Stromal cell of bone marrow (primary cell): Measurements from ENCODE around the gene BRIP1.
"Not testable (repeated sequence)": the region's sequence is repeated elsewhere in the genome, so short reads cannot be mapped to it uniquely, and the experiment has no call there.

ENCODE experiments used
- DNase-seq: peaks from one replicate; pipeline ENCODE4 v3.0.0-alpha.2; 2012; ENCODE audit warnings: low read depth

The BRIP1 gene

DNA sequence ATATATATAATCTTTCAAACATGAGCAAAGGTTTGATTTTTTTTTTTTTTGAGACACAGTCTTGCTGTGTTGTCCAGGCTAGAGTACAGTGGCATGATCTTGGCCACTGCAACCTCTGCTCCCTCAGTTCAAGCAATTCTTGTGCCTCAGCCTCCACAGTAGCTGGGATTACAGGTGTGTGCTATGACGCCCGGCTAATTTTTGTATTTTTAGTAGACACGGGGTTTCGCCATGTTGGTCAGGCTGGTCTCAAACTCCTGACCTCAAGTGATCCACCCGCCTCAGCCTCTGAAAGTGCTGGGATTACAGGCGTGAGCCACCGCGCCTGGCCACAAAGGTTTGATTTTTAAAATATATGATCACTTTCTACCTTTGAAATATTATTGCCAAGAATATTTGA lies 135.5 kb downstream of the BRIP1 start:
- not testable (repeated sequence) for DNase-seq

DNA sequence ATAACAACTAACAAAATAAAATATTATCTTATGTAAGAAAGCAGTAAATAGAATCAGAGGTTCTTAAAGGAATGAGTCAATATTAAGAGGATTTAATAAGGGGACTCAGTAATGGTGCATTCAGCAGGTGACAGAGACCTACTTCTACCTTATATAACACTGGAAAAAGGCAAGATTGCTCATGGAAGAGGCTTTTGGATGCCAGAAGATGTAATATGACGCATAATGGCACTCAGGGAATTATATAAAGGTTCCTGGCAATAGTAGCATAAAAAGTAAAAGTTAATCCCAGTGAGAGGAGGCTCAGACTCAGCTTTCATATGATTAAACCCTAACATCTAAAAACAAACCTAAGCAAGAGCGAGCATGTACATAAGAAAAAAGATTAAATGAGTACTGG lies 136.4 kb downstream of the BRIP1 start:
- DNase-seq: no peak

DNA sequence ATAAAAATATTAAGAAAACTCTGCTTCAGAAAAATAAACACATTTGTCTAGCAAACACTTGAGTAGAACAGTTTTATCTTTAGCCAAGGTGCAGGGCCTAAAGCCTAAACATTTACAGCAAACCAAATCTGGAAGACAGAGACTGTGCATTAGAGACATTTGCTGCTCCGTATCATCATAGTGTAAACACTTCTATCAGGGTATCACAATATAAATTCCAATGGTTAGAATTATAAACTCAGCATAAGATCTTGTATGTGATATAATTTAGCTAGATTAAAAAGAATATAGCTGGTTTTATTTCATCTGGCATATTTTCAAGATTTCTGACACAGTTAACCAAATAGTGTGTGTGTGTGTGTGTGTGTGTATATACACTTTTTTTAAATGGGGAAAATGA lies 138.6 kb downstream of the BRIP1 start:
- no peak for DNase-seq

DNA sequence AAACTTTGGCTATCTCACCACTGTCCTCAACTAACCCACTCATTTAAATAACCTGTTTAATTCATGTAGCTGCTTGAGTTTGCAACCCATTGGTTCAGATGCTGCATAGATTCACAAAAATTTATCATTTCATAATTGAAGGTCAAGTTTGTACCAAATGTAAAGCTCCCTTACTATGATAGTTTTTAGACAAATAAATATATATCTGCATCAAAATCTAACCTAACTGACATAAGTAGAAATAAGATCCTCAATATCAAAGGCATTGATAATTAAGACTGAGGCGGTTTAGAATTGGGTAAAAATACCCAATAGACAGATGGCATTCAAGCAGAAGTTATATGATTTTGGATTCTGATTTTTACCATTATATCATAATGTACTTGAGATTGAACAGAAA lies 139.4 kb downstream of the BRIP1 start:
- no peak for DNase-seq

DNA sequence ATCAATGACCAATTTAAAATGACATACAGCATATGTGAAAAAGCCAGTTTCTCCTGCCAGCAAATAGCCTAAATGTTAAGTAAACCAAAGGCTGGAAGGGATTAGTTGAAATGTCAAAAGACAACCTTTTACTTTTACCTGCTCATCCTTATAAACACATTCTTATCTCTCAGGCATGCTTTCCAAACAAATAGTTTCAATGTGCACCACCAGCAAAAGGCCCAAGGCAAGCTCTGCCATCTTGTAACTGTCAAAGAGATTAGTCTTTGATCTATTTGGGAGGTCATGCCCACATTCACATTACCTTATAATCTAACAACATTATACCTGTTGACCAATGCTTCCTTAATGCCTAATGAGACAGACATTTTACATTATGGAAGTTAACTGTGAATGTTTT lies 140.1 kb downstream of the BRIP1 start:
- DNase-seq: no peak

DNA sequence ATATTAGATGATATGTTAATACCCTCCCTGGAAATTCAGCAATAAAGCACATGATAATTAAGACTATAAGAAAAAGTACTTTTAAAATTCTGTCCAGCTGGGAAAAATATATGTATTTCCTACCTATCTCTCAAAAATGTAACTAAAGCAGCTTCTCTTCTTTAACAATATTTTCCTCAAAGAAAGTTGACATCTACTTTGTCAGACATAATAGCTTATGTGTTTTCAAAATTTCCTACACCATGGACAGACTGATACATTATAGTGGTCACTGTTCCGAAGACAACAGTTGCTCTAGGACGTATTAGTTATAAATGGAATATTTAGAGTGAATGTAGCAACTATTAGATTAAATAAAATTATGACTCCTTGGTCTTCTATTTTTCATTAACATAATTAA lies 140.9 kb downstream of the BRIP1 start:
- DNase-seq: no peak

DNA sequence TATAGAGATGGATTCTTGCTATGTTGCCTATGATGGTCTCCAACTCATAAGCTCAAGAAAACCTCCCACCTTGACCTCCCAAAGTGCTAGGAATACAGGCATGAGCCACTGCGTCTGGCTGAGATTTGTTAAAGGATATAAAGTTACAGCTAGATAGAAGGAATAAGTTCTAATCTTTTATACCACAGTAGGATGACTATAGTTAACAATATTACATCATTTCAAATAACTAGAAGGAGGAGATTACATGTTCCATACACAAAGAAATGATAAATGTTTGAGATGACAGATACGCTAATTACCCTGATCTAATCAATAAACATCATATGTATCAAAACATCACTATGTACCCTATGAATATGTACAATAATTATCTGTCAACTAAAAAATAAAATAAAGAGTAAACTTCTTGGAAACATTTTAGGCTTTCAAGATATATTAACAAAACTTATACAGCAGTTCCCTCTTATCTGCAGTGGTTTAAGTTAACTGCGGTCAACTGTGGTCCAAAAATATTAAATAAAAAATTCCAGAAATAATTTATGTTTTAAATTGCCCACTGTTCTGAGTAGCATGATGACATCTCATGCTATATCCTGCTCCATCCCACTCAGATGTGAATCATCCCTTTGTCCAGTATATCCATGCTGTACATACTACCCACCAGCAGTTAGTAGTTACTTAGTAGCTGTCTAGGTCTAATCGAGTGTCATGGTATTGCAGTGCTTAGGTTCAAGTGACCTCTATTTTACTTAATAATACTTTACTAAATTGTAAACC lies 143.1 kb downstream of the BRIP1 start:
- no peak for DNase-seq

DNA sequence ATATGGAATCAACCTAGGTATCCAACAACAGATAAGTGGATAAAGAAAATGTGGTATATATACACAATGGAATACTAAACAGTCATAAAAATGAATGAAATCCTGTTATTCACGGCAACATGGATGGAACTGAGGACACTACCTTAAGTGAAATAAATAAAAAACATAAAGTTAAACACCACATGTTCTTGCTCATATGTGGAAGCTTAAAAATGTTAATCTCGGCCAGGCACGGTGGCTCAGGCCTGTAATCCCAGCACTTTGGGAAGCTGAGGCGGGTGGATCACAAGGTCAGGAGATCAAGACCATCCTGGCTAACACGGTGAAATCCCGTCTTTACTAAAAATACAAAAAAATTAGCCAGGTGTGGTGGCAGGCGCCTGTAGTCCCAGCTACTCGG lies 144.1 kb downstream of the BRIP1 start:
- DNase-seq: not testable (repeated sequence)

DNA sequence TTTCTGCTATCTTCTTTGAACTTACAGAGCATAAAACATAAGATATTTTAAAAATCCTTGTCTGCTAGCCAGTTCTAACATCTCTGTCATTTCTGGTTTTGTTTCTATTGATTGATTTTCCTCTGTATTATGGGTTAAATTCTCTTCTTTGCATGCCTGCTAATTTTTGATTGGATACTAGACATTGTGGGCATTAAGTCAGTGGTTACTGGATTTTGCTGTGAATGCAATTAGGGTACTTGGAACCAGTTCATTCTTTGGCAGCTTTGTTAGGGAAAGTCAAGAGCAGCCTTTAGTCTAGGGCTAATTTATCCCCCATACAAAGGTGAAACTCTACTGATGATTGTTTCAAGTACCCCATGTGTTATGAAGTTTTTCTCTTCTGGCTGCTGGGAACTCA lies 145.3 kb downstream of the BRIP1 start:
- DNase-seq: no peak

DNA sequence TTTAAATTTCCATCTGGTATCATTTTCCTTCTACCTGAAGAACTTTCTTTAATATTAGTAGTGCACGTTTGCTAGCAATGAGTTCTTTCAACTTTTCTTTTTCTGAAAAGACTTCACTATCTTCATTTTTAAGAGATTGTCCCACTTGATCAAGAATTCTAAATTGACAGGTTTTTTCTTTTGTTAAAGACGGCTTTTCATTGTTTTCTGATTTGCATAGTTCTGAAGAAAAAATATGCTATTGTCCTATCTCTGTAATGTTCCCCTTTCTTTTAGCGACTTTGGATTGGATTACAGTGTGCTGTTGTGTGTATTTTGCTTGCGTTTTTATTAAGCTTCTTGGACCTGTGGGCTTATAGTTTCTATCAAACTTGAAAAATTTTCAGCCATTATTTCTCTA lies 146.0 kb downstream of the BRIP1 start:
- no peak for DNase-seq

DNA sequence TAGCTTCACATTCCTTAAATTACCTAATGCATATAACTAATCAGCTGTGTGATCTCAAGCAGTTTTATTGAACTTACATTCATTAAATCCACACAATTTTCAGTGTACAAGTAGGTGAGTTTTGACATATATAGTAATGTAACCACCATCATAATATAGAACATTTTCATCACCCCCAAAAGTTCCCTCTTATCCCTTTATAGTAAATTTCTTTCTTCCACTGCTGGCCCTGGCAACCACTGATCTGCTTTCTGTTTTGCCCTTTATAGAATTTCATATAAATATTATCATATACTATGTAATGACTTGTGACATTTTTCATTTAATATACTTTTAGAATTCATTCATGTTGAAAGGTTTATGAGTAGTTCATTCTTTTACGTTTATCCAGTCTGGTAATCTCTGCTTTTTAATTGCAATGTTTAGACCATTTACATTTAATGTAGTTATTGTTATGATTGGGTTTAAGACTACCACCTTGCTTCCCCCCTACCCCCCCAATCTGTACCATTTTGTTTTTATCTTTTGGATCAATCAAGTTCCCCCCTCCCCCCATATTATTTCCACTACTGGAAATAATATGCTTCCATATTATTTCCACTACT lies 147.0 kb downstream of the BRIP1 start:
- no peak for DNase-seq

DNA sequence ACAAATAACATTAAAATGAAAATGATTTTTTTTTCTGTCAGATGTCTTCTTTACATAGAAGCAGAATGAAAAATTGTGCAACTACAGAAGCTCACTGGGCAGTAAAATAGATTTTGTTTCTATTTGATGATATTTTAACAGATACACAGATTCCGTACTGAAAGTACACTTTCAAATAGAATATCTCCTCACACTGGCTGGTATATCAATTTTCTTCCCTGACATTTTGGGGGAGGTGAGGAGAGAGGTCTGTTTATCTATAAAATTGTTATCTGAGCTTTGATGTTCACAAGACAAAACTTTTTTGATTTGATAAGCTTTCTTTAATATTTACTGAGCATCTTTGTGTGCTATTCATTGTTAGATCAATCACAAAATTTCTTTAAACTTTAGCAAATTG lies 148.0 kb downstream of the BRIP1 start:
- no peak for DNase-seq

DNA sequence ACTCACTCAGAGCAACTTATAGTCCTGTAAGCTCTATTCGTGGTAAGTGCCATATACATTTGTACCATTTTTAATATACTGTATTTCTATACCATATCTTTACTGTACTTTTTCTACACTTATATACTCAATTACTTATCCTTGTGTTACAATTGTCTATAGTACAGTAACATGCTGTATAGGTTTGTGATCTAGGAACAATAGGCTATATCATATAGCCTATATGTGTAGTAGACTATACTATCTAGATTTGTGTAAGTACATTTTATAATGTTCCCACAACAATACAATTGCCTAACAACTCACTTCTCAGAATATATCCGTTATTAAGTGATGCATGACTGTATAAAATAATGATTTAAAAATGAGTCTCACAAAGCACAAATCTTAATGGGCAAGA lies 149.0 kb downstream of the BRIP1 start:
- DNase-seq: no peak

DNA sequence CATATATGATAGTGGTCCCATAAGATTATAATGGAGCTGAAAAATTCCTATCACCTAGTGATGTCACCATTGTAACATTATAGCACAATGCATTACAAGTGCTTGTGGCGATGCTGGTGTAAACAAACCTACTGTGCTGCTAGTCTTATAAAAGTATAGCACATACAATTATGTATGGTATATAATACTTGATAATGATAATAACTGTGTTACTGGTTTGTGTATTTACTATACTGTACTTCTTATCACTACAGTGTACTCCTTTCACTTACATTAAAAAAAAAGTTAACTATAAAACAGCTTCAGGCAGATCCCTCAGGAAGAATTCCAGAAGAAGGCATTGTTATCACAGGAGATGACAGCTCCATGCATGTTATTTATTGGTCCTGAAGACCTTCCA lies 150.3 kb downstream of the BRIP1 start:
- DNase-seq: no peak

DNA sequence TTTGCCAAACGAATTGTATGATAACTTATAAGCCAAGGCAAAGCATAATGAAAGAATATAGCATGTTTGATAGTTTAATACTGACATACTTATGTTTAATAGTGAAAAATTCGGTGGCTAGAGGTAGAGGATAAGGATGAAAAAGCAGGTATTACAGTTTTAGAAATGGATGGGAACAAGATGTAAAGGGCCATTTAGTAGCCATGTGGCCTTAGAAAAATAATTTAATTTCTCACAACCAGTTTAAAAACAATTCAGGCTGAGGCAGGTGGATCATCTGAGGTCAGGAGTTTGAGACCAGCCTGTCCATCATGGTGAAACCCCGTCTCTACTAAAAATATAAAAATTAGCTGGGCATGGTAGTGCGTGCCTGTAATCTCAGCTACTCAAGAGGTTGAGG lies 152.8 kb downstream of the BRIP1 start:
- DNase-seq: no peak

DNA sequence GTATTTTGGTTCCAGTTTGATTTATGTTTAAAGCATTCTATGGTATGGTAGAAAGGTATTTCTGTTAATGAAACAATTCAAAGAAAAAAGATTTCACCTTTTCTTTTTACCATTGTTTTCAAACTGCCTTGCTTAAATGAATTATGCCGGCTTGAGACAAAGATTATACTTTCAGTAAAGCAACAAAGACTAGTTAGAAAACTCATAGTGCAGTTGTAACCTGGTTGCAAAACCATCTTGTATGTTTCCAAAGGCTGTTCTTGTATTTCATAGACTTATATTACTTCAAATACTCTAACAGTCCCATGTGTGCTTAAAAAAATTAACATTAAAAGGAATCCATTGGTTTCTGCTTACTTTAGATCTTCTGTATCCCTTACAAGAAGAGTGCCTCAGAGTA lies 153.8 kb downstream of the BRIP1 start:
- no peak for DNase-seq

DNA sequence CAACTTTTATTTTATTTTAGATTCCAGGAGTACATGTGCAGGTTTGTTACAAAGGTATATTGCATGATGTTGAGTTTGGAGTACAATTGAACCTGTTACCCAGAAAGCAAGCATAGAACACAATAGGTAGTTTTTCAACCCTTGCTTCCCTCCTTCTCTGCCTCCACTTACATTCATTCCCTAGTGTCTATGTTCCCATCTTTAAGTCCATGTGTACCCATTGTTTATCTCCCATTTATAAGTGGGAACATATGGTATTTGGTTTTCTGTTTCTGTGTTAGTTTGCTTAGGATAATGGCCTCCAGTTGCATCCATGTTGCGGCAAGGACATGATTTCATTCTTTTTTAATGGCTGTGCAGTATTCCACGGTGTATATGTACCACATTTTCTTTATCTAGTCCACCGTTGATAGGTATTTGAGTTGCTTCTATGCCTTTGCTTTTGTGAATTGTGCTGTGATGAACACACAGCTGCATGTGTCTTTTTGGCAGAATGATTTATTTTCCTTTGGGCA lies 158.3 kb downstream of the BRIP1 start:
- DNase-seq: no peak

DNA sequence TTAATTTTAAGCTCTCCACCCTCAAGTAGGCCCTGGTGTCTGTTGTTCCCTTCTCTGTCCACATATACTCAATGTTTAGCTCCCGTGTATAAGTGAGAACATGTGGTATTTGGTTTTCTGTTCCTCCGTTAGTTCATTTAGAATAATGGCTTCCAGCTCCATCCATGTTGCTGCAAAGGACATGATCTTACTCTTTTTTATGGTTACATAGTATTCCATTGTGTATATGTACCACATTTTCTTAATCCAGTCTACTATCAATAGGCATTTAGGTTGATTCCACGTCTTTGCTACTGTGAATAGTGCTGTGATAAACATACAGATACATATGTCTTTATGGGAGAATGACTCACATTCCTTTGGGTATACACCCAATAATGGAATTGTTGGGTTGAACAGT lies 160.9 kb downstream of the BRIP1 start:
- DNase-seq: no peak

DNA sequence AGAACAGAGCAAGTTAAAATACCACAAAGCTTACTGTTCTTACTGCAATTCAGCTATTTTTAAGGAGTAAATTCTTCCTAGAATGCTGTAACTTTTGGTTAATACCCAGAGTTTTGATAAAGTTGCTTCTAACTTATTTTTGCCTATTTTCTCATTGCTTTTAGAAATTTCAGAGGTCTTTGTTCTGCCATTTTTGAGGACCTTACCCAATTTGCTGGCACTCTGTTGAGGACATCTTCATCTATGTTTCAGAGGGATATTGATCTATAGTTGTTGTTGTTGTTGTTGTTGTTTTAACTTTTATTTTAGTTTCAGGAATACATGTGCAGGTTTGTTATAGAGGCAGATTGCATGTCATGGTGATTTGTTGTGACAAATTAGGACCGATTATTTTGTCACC lies 161.3 kb downstream of the BRIP1 start:
- DNase-seq: no peak

DNA sequence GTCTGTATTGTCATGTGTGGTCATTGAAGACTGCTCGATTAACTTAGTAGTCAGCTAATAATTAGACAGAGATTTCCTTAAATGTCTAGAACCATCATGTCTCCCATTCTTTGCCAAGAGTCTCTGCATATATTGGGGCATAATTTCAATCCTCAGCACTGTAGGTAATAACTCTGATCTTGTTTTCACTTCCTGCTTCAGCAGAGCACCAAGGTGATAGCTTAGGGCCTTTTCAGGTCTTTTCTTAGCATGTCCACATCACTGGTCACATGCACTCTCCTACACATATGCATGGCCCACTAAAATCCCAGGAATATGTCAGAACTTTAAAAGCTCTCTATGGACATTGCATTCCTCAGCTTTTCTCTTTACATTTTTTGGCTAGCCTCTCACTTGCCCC lies 162.0 kb downstream of the BRIP1 start:
- no peak for DNase-seq

DNA sequence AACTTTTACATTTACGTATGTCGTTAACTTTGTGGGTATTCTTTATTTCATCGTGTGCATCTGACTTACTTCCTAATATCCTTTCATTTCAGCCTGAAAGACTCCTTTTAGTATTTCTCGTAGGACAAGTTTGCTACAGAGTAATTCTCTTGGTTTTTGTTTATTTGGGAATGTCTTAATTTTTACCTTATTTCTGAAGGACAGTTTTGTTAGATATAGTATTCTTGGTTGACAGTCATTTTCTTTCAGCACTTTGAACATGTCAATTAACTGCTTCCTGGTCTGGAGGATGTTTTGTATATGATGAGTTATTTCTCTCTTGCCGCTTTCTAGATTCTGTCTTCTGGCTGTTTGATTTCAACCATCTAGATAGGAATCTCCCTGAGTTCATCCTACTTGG lies 163.1 kb downstream of the BRIP1 start:
- no peak for DNase-seq

DNA sequence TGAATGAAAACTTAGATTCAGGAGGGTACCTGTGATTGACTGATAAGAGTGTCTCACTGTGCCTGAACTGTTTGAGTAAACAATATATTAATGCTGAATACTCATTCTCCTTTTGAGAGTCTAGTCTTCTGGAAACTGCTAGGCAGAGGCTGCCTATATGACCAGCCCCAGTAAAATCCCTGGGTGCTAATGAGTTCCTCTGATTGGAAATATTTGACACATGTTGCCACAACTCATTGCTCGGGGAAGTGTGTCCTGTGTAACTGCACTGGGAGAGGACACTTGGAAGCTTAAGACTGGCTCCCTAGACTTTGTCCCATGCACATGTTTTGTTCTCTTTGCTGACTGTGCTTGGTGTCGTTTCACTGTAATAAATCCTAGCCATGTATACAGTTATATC lies 163.6 kb downstream of the BRIP1 start:
- DNase-seq: no peak

DNA sequence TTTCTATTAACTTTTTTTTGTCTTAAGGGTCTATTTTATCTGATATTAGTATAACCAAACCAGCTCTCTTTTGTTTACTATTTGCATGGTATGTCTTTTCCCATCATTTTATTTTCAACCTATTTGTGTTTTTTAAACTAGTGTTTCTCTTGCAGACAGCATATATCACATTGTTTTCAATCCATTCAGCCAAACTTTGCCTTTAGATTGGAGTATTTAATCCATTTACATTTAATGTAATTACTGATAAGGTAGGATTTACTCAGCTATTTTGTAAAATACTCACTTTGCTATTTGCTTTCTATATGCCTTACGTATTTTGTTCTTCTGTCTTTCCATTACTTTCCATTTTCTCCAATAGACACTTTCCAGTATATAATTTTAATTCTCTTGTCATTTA lies 164.3 kb downstream of the BRIP1 start:
- no peak for DNase-seq

DNA sequence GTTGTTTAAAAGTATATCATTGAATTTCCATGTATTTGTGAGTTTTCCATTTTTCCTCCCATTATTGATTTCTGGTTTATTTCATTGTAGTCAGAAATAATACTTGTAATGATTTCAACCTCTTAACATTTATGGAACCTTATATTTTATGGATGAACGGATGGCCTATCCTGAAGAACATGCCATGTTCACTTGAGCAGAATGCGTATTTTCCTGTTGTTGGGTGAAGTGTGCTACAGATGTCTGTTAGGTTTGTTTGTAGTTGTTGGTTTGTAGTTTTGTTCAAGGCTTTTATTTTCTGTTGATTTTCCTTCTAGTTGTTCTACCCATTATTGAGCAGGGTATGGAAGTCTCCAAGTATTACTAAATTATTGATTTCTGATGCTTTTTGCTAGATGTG lies 165.1 kb downstream of the BRIP1 start:
- DNase-seq: no peak
